ENCODE measurements around the gene HHLA2.

DNA sequence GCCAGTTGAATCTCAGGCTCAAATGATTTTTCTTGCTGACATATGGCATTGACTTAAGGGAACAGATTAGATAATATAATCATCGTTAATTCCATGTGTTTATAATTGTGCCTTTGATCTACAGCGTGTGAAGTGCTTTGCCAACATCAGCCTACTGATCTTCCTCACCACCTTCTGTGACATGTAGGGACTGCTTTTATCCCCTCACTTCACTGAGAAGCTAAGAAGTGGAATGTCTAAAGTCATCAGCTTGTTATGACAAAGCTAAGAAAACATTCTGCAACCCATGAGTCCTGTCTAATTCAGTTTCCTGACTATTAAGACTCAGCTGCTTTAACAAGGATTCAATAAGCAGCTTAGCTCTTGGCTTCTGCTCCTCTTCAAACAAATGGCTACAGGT lies 108.0 kb downstream of the HHLA2 start:
- TF ChIP-seq EZH2 (IDR thresholded peaks at IDR 0.05; ENCODE audit: borderline replicate concordance, low read length) = no peak
- TF ChIP-seq CTCF (IDR thresholded peaks at IDR 0.05; ENCODE audit: low read length) = no peak
